H9 (cell line): Measurements from ENCODE around the gene DLST. TPM values are rescaled to one million over a fixed set of nuclear protein-coding genes. Genes with fewer than 3 reads are reported as not detected.

Experiments
- DNase-seq: peaks from one replicate; pipeline ENCODE4 v3.0.0-alpha.2; 2017
- H2AFZ ChIP-seq: one replicate; pipeline ENCODE4 v1.6.1; 2013; ENCODE audit warnings: mild to moderate bottlenecking, low read length, control low read depth, moderate library complexity
- H2AK5ac ChIP-seq: 2 replicates; pipeline ENCODE4 v1.6.1; 2013; ENCODE audit warnings: low read length, control low read depth, mixed read lengths; ENCODE audit not compliant: insufficient read length
- H2BK120ac ChIP-seq: one replicate; pipeline ENCODE4 v1.6.1; 2013; ENCODE audit warnings: low read depth, mild to moderate bottlenecking, low read length, control low read depth, inconsistent platforms; ENCODE audit not compliant: poor library complexity, severe bottlenecking
- H2BK12ac ChIP-seq: 2 replicates; pipeline ENCODE4 v1.6.1; 2013; ENCODE audit warnings: low read length, control low read depth, mixed read lengths, low read depth; ENCODE audit not compliant: insufficient read length
- H2BK15ac ChIP-seq: 2 replicates; pipeline ENCODE4 v1.6.1; 2013; ENCODE audit warnings: low read depth, low read length, control low read depth
- H2BK20ac ChIP-seq: one replicate; pipeline ENCODE4 v1.6.1; 2013; ENCODE audit warnings: low read depth, mild to moderate bottlenecking, low read length, control low read depth, inconsistent platforms; ENCODE audit not compliant: poor library complexity, severe bottlenecking
- H2BK5ac ChIP-seq: 2 replicates; pipeline ENCODE4 v1.6.1; 2013; ENCODE audit warnings: low read length, control low read depth, mixed read lengths; ENCODE audit not compliant: insufficient read length
- H3K14ac ChIP-seq: 2 replicates; pipeline ENCODE4 v1.6.1; 2013; ENCODE audit warnings: low read length, control low read depth; ENCODE audit not compliant: insufficient read depth
- H3K18ac ChIP-seq: 2 replicates; pipeline ENCODE4 v1.6.1; 2013; ENCODE audit warnings: low read depth, mild to moderate bottlenecking, mixed read lengths, low read length, control low read depth; ENCODE audit not compliant: insufficient read length
- H3K23ac ChIP-seq: 2 replicates; pipeline ENCODE4 v1.6.1; 2013; ENCODE audit warnings: low read length, control low read depth, mixed read lengths, low read depth; ENCODE audit not compliant: insufficient read length
- H3K23me2 ChIP-seq: 2 replicates; pipeline ENCODE4 v1.6.1; 2013; ENCODE audit warnings: low read depth, mild to moderate bottlenecking, mixed read lengths, low read length, control low read depth; ENCODE audit not compliant: insufficient read length, poor library complexity, severe bottlenecking
- H3K27ac ChIP-seq: 2 replicates; pipeline ENCODE4 v1.5.1; 2013; ENCODE audit warnings: low read length, control low read depth, mixed read lengths, low read depth; ENCODE audit not compliant: insufficient read length
- H3K27me3 ChIP-seq: 2 replicates; pipeline ENCODE4 v1.6.1; 2013; ENCODE audit warnings: low read length, control low read depth, inconsistent platforms; ENCODE audit not compliant: insufficient read depth
- H3K4ac ChIP-seq: 2 replicates; pipeline ENCODE4 v1.6.1; 2013; ENCODE audit warnings: low read depth, mild to moderate bottlenecking, control low read depth, inconsistent platforms, low read length, moderate library complexity
- H3K4me1 ChIP-seq: 2 replicates; pipeline ENCODE4 v1.6.1; 2013; ENCODE audit warnings: low read length, control low read depth, inconsistent platforms; ENCODE audit not compliant: insufficient read depth
- H3K4me2 ChIP-seq: 2 replicates; pipeline ENCODE4 v1.6.1; 2013; ENCODE audit warnings: low read length, control low read depth, mixed read lengths; ENCODE audit not compliant: insufficient read length, insufficient read depth
- H3K56ac ChIP-seq: 2 replicates; pipeline ENCODE4 v1.6.1; 2013; ENCODE audit warnings: low read depth, mild to moderate bottlenecking, mixed read lengths, low read length, control low read depth; ENCODE audit not compliant: insufficient read length
- H3K79me1 ChIP-seq: 2 replicates; pipeline ENCODE4 v1.6.1; 2013; ENCODE audit warnings: low read depth, mild to moderate bottlenecking, moderate library complexity, low read length, control low read depth, inconsistent platforms; ENCODE audit not compliant: insufficient read depth, poor library complexity, severe bottlenecking
- H3K79me2 ChIP-seq: 2 replicates; pipeline ENCODE4 v1.6.1; 2013; ENCODE audit warnings: low read length, control low read depth, inconsistent platforms; ENCODE audit not compliant: insufficient read depth
- H3K9ac ChIP-seq: 2 replicates; pipeline ENCODE4 v1.6.1; 2013; ENCODE audit warnings: low read length, control low read depth, mixed read lengths; ENCODE audit not compliant: insufficient read length; ENCODE audit errors: extremely low read depth
- H3K9me3 ChIP-seq: one replicate; pipeline ENCODE4 v1.6.1; 2013; ENCODE audit warnings: low read depth, low read length, inconsistent platforms; ENCODE audit not compliant: control insufficient read depth
- H3T11ph ChIP-seq: one replicate; pipeline ENCODE4 v1.6.1; 2013; ENCODE audit warnings: mild to moderate bottlenecking, low read length, control low read depth, inconsistent platforms
- H4K20me1 ChIP-seq: one replicate; pipeline ENCODE4 v1.6.1; 2013; ENCODE audit not compliant: control insufficient read depth, insufficient read length, insufficient read depth
- H4K5ac ChIP-seq: 2 replicates; pipeline ENCODE4 v1.6.1; 2013; ENCODE audit warnings: low read depth, mild to moderate bottlenecking, mixed read lengths, low read length, control low read depth; ENCODE audit not compliant: insufficient read length
- H4K8ac ChIP-seq: replicated peaks from 2 replicates; pipeline ENCODE4 v1.6.1; 2013; ENCODE audit warnings: low read length, control low read depth, mixed read lengths, low read depth; ENCODE audit not compliant: insufficient read length
- H4K91ac ChIP-seq: 2 replicates; pipeline ENCODE4 v1.6.1; 2013; ENCODE audit warnings: low read depth, mild to moderate bottlenecking, moderate library complexity, mixed read lengths, low read length, control low read depth; ENCODE audit not compliant: insufficient read length
- H3K27ac Mint-ChIP-seq, 3 experiments: 2 replicates in 2 of 3; 3 replicates in 1 of 3; pipeline ENCODE4 v1.8.0; 2020 to 2021; ENCODE audit warnings: mixed read lengths in 3 of 3, mild to moderate bottlenecking in 1 of 3, moderate library complexity in 1 of 3
- H3K27me3 Mint-ChIP-seq: 2 replicates; pipeline ENCODE4 v1.8.0; 2021; ENCODE audit warnings: low read depth, mild to moderate bottlenecking, moderate library complexity, mixed read lengths
- H3K36me3 Mint-ChIP-seq, 3 experiments: 2 replicates in 2 of 3; 3 replicates in 1 of 3; pipeline ENCODE4 v1.8.0; 2020 to 2021; ENCODE audit warnings: low read depth in 3 of 3, mixed read lengths in 3 of 3; ENCODE audit not compliant: insufficient read depth in 1 of 3
- H3K4me1 Mint-ChIP-seq, 2 experiments: 2 replicates each; pipeline ENCODE4 v1.8.0; 2020; ENCODE audit warnings: mixed read lengths in 2 of 2
- H3K4me3 Mint-ChIP-seq, 2 experiments: 2 replicates in 1 of 2; 3 replicates in 1 of 2; pipeline ENCODE4 v1.8.0; 2020 to 2021; ENCODE audit warnings: mild to moderate bottlenecking in 2 of 2, mixed read lengths in 2 of 2, moderate library complexity in 1 of 2
- H3K9me3 Mint-ChIP-seq, 2 experiments: 2 replicates in 1 of 2; 3 replicates in 1 of 2; pipeline ENCODE4 v1.8.0; 2020; ENCODE audit warnings: mild to moderate bottlenecking in 2 of 2, mixed read lengths in 2 of 2, moderate library complexity in 1 of 2
- CTCF ChIP-seq: fragments of 200-600 bp; sonication (generic); conservative IDR thresholded peaks from 3 replicates; pipeline ENCODE4 v1.8.0; 2021; ENCODE audit warnings: antibody characterized with exemption, mild to moderate bottlenecking
- WGBS: extraction: QIAGEN DNeasy Blood & Tissue Kit; methylation state at CpG from one replicate; pipeline ENCODE4 v1.1.7; 2013; ENCODE audit warnings: missing lambda C conversion rate, low lambda C conversion rate, mixed read lengths; ENCODE audit not compliant: insufficient read length; ENCODE audit errors: extremely low coverage; 5-methylcytosine and 5-hydroxymethylcytosine counted together
- total RNA-seq: library from RNA; stranded (reverse); gene quantifications from 2 replicates; pipeline ENCODE4 v1.2.1, GENCODE V29; 2021

The DLST gene
- total RNA-seq, 1 experiment from 2014 or later = 116 TPM

DNA sequence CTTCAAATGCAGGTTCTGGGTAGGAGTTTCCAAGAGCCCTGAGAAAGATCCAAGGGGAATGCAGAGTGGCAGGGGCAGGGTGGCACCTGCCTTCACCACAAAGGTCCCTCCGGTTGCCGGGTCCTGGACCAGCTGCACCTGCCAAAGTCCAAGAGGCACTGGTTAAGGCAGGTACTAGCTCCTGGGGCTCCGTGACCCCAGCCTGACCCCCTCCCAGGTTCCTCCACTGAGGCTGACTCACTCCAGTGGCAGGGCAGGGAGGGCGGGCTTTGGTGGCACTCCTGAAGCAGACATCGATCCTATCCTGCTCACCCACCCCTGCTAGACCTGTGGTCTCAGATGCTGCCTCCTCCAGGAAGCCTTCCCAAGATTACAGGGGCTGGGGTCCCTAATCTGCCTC, 30.0 kb downstream of the DLST start:
- Histone ChIP-seq H2BK120ac (no peak overlapping the region), H3K14ac (no peak overlapping the region), H4K20me1 (no peaks in the 10 kb centered on the region), H3K4me2 (no peak overlapping the region), H3T11ph (no peak overlapping the region), H4K91ac (no peak overlapping the region), H4K5ac (no peak overlapping the region), H2BK20ac (no peak overlapping the region), H4K8ac (no peak overlapping the region), H2AFZ (no peak overlapping the region), H3K79me1 (no peaks in the 10 kb centered on the region), H3K4ac (no peak overlapping the region), H2BK15ac (no peak overlapping the region), H3K27ac (no peak overlapping the region), H3K23ac (no peak overlapping the region), H3K56ac (no peak overlapping the region), H3K9ac (no peak overlapping the region), H3K23me2 (no peaks in the 10 kb centered on the region), H3K9me3 (no peaks in the 10 kb centered on the region), H3K27me3 (no peaks in the 10 kb centered on the region), H2BK5ac (no peak overlapping the region), H3K4me1 (no peaks in the 10 kb centered on the region), H3K18ac (no peak overlapping the region), H2BK12ac (no peak overlapping the region), H2AK5ac (no peak overlapping the region), H3K79me2 (no peaks in the 10 kb centered on the region)
- DNase-seq = no peak
- H3K36me3 Mint-ChIP-seq = peaks cover 0 to 1% (median 0%) of the 10 kb centered on the region in 3 experiments; a peak in 2 of 7 replicates
- H3K9me3 Mint-ChIP-seq = no peaks in the 10 kb centered on the region
- no peaks in the 10 kb centered on the region for H3K27me3 Mint-ChIP-seq
- peaks cover 0 to 3% of the 10 kb centered on the region in 2 experiments; a peak in 2 of 4 replicates for H3K4me1 Mint-ChIP-seq
- TF ChIP-seq CTCF = no peak
- H3K27ac Mint-ChIP-seq = peak overlapping the region in 1 of 3 experiments; percentile 83; a peak in 1 of 7 replicates
- H3K4me3 Mint-ChIP-seq = no peak overlapping the region
- whole genome bisulfite sequencing = no CpG with 5 or more reads among the region's 5 CpGs
